ENCODE results near the gene TRAPPC12.
A peak's percentile ranks its signal among the peaks of the same experiment; 100 is the strongest.

GRCh38 chr2:3493615-3494007 is 114.1 kb downstream of the TRAPPC12 start:
- TF ChIP-seq, protein P1, sequence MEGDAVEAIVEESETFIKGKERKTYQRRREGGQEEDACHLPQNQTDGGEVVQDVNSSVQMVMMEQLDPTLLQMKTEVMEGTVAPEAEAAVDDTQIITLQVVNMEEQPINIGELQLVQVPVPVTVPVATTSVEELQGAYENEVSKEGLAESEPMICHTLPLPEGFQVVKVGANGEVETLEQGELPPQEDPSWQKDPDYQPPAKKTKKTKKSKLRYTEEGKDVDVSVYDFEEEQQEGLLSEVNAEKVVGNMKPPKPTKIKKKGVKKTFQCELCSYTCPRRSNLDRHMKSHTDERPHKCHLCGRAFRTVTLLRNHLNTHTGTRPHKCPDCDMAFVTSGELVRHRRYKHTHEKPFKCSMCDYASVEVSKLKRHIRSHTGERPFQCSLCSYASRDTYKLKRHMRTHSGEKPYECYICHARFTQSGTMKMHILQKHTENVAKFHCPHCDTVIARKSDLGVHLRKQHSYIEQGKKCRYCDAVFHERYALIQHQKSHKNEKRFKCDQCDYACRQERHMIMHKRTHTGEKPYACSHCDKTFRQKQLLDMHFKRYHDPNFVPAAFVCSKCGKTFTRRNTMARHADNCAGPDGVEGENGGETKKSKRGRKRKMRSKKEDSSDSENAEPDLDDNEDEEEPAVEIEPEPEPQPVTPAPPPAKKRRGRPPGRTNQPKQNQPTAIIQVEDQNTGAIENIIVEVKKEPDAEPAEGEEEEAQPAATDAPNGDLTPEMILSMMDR (IDR thresholded peaks at IDR 0.05): no peak
- TF ChIP-seq POLR2A (IDR thresholded peaks at IDR 0.05): peak in 1 of 2 donors; percentile 39

Data from tibial nerve (tissue), 3 donors.